Testis (tissue), 3 donors: ENCODE results near the gene DLGAP3. TPM values are rescaled to one million over a fixed set of nuclear protein-coding genes. Genes with fewer than 3 reads are reported as not detected.

Experiments used
- DNase-seq: peaks from one replicate; pipeline ENCODE4 v3.0.0-alpha.2; 2019
- H3K27ac ChIP-seq, 2 donors: fragments of 200-600 bp; sonication (generic); one replicate each; pipeline ENCODE4 v1.5.1; 2019
- H3K27me3 ChIP-seq: fragments of 200-600 bp; sonication (generic); one replicate; pipeline ENCODE4 v1.5.1; 2019
- H3K36me3 ChIP-seq: fragments of 200-600 bp; sonication (generic); one replicate; pipeline ENCODE4 v1.5.1; 2017; ENCODE audit warnings: low read depth; ENCODE audit errors: missing control alignments
- H3K4me1 ChIP-seq: fragments of 200-600 bp; sonication (generic); one replicate; pipeline ENCODE4 v1.5.1; 2019
- H3K4me3 ChIP-seq, 2 donors: fragments of 200-600 bp; sonication (generic); one replicate each; pipeline ENCODE4 v1.5.1; 2017 to 2019
- H3K9me3 ChIP-seq: fragments of 200-600 bp; sonication (generic); one replicate; pipeline ENCODE4 v1.5.1; 2017
- CTCF ChIP-seq, 3 experiments: fragments of 450-650 bp in 2 of 3; fragments of 200-600 bp in 1 of 3; sonication (generic) in 1 of 3; IDR thresholded peaks; one replicate each; pipeline ENCODE4 v1.5.1; 2016 to 2019; ENCODE audit warnings: antibody characterized with exemption in 3 of 3, mild to moderate bottlenecking in 2 of 3, moderate library complexity in 1 of 3
- POLR2A ChIP-seq: fragments of 450-650 bp; IDR thresholded peaks from one replicate; pipeline ENCODE4 v1.6.1; 2017; ENCODE audit warnings: antibody characterized with exemption, mild to moderate bottlenecking, moderate library complexity
- WGBS, 2 donors: methylation state at CpG; one replicate each; pipeline ENCODE4 v1.1.5; 2018; 5-methylcytosine and 5-hydroxymethylcytosine counted together
- intact Hi-C: fragments of 100-400 bp; cut with DNase I; formaldehyde crosslinking; loops from one replicate; pipeline ENCODE4 v1.15.1; 2023; ENCODE audit warnings: low total_unique reads
- polyA plus RNA-seq: library from polyadenylated mRNA; stranded (reverse); fragments of 350-450 nt; fragmentation: Illumina TruSeq; extraction: RNeasy Lipid Tissue Mini Kit (QIAGEN cat#74804); gene quantifications from one replicate; pipeline ENCODE4 v1.2.3, GENCODE V29; 2014; ENCODE audit warnings: low read depth, low replicate concordance; ENCODE audit not compliant: insufficient read depth
- total RNA-seq, 2 donors: library from RNA; depleted of rRNA; stranded (reverse); fragments of >200 nt; gene quantifications; one replicate each; pipeline ENCODE4 v1.2.3, GENCODE V29; 2016

The DLGAP3 gene
- total and polyA plus RNA-seq, 3 donors from 2014 or later = 10.6 to 22.5 (median 19.8) TPM

DNA sequence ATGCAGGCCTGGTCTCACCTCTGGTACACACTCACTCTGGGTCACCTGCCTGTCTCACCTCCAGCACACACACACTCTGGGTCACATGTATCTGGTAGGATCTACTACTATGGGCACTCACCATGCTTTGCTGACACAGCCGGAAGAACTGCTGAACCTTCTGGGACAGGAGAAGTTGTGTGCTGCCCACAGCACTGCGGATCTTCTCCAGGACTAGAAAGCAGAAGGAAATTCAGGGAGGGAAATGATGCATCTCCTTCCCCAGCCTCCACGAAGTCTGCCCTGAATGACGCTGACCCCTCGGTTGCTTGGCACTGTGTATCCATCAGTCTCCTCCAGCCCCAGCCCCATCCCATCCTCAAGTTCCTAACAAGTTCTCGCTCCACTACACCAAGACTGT, 62.0 kb downstream of the DLGAP3 start:
- Histone ChIP-seq H3K9me3 (no peaks in the 10 kb centered on the region), H3K36me3 (no peaks in the 10 kb centered on the region), H3K27me3 (no peaks in the 10 kb centered on the region), H3K27ac (no peak overlapping the region), H3K4me3 (no peak overlapping the region), H3K4me1 (peaks cover 6% of the 10 kb centered on the region)
- DNase-seq = no peak
- TF ChIP-seq POLR2A (no peak), CTCF (IDR thresholded peaks at IDR 0.05) (no peak)
- intact Hi-C loops = no loop called here
- WGBS, 2 donors = 77 to 94% methylated on average over 5 to 6 of the region's 6 CpGs

- intact Hi-C loops = no loop called here
- Histone ChIP-seq H3K27me3 (no peaks in the 10 kb centered on the region), H3K9me3 (no peaks in the 10 kb centered on the region), H3K36me3 (no peaks in the 10 kb centered on the region), H3K27ac (peak overlapping the region in 1 of 2 donors; percentile 86), H3K4me3 (peak overlapping the region; percentile 66 to 67), H3K4me1 (peaks cover 6% of the 10 kb centered on the region)
- no peak for DNase-seq
- WGBS, 2 donors = 9 to 13% methylated on average over 9 of the region's 9 CpGs
- TF ChIP-seq POLR2A = no peak
- TF ChIP-seq CTCF (IDR thresholded peaks at IDR 0.05) = no peak
Measured at GRCh38 chr1:34866762-34867109, 62.7 kb downstream of the DLGAP3 start.

DNA sequence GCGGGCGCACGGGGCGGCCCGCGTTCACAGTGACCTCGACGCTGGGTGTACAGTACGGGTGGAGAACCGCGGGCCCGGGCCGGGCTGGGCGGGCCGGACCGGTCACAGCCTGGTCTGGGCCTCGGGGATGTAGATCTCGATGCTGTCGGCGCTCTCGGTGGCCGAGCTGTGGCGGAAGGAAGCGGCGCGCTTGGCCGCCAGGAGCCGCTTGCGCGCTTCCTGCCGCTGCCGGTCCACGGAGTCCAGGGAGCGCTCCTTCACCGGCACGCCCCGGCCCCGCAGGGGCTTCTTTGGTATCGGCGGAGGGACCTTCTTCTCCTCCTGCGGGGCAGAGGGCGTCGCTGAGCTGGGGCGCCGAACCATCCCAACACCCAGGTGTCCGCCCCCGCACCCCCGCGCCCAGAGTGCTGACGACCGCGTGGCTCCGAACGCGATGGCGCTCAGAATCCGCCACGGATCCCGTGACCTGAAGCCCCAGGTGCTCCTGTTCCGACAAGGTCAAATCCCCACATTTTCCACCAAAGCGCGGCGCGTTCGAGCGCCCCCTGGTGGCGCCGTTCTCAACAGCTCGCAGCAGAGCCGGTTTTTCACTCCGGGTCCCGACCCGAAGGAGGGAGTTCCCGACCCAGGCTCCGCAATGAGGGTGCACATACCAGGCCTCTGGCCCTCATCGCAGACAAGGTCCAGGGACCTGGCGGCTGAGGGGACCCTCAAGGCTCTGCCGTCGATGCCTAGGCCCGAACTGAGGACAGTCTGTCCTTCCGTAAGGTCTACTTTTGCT, 63.3 kb downstream of the DLGAP3 start:
- H3K27me3 ChIP-seq = no peaks in the 10 kb centered on the region
- H3K4me3 ChIP-seq = peak overlapping the region; percentile 66 to 67
- H3K9me3 ChIP-seq = no peaks in the 10 kb centered on the region
- peak overlapping the region; percentile 70 to 86 for H3K27ac ChIP-seq
- peaks cover 6% of the 10 kb centered on the region for H3K4me1 ChIP-seq
- H3K36me3 ChIP-seq = no peaks in the 10 kb centered on the region
- peak; percentile 90 for DNase-seq
- TF ChIP-seq CTCF (IDR thresholded peaks at IDR 0.05) (peak; percentile 95 to 99 (median 95)), POLR2A (no peak)
- intact Hi-C loops = no loop called here
- 2% methylated on average over 38 of the region's 81 CpGs; no CpG with 5 or more reads in 1 of the 2 donors for WGBS, 2 donors

GRCh38 chr1:34865573-34865972, 63.9 kb downstream of the DLGAP3 start:
- Histone ChIP-seq H3K4me1 (peaks cover 6% of the 10 kb centered on the region), H3K36me3 (no peaks in the 10 kb centered on the region), H3K27ac (peak overlapping the region; percentile 70 to 86), H3K27me3 (no peaks in the 10 kb centered on the region), H3K4me3 (peak overlapping the region; percentile 66 to 67), H3K9me3 (no peaks in the 10 kb centered on the region)
- intact Hi-C loops = no loop called here
- TF ChIP-seq CTCF (IDR thresholded peaks at IDR 0.05) (no peak), POLR2A (no peak)
- DNase-seq = no peak
- 11 to 14% methylated on average over 18 to 23 of the region's 25 CpGs for WGBS, 2 donors

DNA sequence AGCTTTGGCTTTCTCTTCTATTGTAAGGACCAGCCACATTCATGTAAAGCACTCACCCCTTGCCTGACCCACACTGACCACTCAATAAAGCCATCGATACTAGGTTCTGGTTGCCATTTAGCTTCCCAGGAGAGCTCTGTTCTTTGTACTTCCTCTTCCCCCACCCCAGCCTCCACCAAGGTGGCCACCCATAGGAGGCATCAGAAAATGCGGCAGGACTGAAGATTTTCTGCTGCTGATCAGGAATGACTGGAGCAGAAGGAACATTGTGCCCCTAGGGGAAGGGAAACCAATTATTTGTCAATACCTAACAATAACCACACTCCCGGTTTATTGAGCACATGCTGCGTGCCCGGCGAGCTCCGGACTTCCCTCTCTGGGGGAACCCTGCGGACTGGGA, 64.7 kb downstream of the DLGAP3 start:
- H3K4me1 ChIP-seq = peaks cover 8% of the 10 kb centered on the region
- intact Hi-C loops = no loop called here
- no peak overlapping the region for H3K27ac ChIP-seq
- H3K27me3 ChIP-seq = no peaks in the 10 kb centered on the region
- H3K9me3 ChIP-seq = no peaks in the 10 kb centered on the region
- DNase-seq = no peak
- 69 to 71% methylated on average over 8 of the region's 8 CpGs for WGBS, 2 donors
- H3K36me3 ChIP-seq = no peaks in the 10 kb centered on the region
- H3K4me3 ChIP-seq = no peak overlapping the region
- TF ChIP-seq POLR2A = no peak
- TF ChIP-seq CTCF (IDR thresholded peaks at IDR 0.05) = no peak
